ENCODE data around the gene SLIT1.

SLIT1 gene

GRCh38 chr10:97006364-97006763, 179.4 kb downstream of the SLIT1 start:
- DNase-seq (ENCODE audit: low read depth in 3 of 3, low spot score in 1 of 3) = no peak

- DNase-seq (ENCODE audit: low read depth in 3 of 3, low spot score in 1 of 3) = no peak
Measured at GRCh38 chr10:97005349-97005748, 180.4 kb downstream of the SLIT1 start.

GRCh38 chr10:97004591-97004990, 181.2 kb downstream of the SLIT1 start:
- no peak for DNase-seq (ENCODE audit: low read depth in 3 of 3, low spot score in 1 of 3)

- no peak for DNase-seq (ENCODE audit: low read depth in 3 of 3, low spot score in 1 of 3)
Measured at GRCh38 chr10:97003804-97004201, 182.0 kb downstream of the SLIT1 start.

- DNase-seq (ENCODE audit: low read depth in 3 of 3, low spot score in 1 of 3) = no peak
Measured at GRCh38 chr10:97003151-97003803, 182.5 kb downstream of the SLIT1 start.

- DNase-seq (ENCODE audit: low read depth in 3 of 3, low spot score in 1 of 3) = no peak
Measured at GRCh38 chr10:97002670-97003069, 183.1 kb downstream of the SLIT1 start.

- no peak for DNase-seq (ENCODE audit: low read depth in 3 of 3, low spot score in 1 of 3)
Measured at GRCh38 chr10:97001183-97001991, 184.4 kb downstream of the SLIT1 start.

GRCh38 chr10:97000487-97001182, 185.1 kb downstream of the SLIT1 start:
- DNase-seq (ENCODE audit: low read depth in 3 of 3, low spot score in 1 of 3) = no peak

- no peak for DNase-seq (ENCODE audit: low read depth in 3 of 3, low spot score in 1 of 3)
Measured at GRCh38 chr10:96999987-97000386, 185.8 kb downstream of the SLIT1 start.

GRCh38 chr10:96999337-96999736, 186.4 kb downstream of the SLIT1 start:
- DNase-seq (ENCODE audit: low read depth in 3 of 3, low spot score in 1 of 3) = no peak

- no peak for DNase-seq (ENCODE audit: low read depth in 3 of 3, low spot score in 1 of 3)
Measured at GRCh38 chr10:96998329-96998888, 187.3 kb downstream of the SLIT1 start.

GRCh38 chr10:96996275-96996965, 189.3 kb downstream of the SLIT1 start:
- no peak for DNase-seq (ENCODE audit: low read depth in 3 of 3, low spot score in 1 of 3)

GRCh38 chr10:96995851-96996250, 189.9 kb downstream of the SLIT1 start:
- DNase-seq (ENCODE audit: low read depth in 3 of 3, low spot score in 1 of 3) = no peak

GRCh38 chr10:96992721-96993120, 193.0 kb downstream of the SLIT1 start:
- no peak for DNase-seq (ENCODE audit: low read depth in 3 of 3, low spot score in 1 of 3)

- DNase-seq (ENCODE audit: low read depth in 3 of 3, low spot score in 1 of 3) = no peak
Measured at GRCh38 chr10:96991313-96991841, 194.4 kb downstream of the SLIT1 start.

- DNase-seq (ENCODE audit: low read depth in 3 of 3, low spot score in 1 of 3) = no peak
Measured at GRCh38 chr10:96988426-96988825, 197.3 kb downstream of the SLIT1 start.

GRCh38 chr10:96987842-96988175, 197.9 kb downstream of the SLIT1 start:
- no peak for DNase-seq (ENCODE audit: low read depth in 3 of 3, low spot score in 1 of 3)

GRCh38 chr10:96987141-96987841, 198.5 kb downstream of the SLIT1 start:
- no peak for DNase-seq (ENCODE audit: low read depth in 3 of 3, low spot score in 1 of 3)

GRCh38 chr10:96986200-96986856, 199.4 kb downstream of the SLIT1 start:
- no peak for DNase-seq (ENCODE audit: low read depth in 3 of 3, low spot score in 1 of 3)
